DND-41 (cell line): ENCODE data around the gene SNX32.

Experiments
- ATAC-seq: fragments of 200-7000 bp; cut with Tn5 transposase; 3 replicates; pipeline ENCODE4 v1.9.1; 2021; ENCODE audit warnings: low read depth; ENCODE audit not compliant: insufficient read depth
- DNase-seq: peaks from one replicate; pipeline ENCODE4 v3.0.0-alpha.2; 2020
- H2AFZ ChIP-seq: 2 replicates; pipeline ENCODE4 v1.6.0; 2012; ENCODE audit warnings: low read depth, low read length
- H3K27ac ChIP-seq: 2 replicates; pipeline ENCODE4 v1.5.1; 2012; ENCODE audit warnings: low read length, inconsistent platforms
- H3K27me3 ChIP-seq: fragments of 200-600 bp; sonication (generic); 2 replicates; pipeline ENCODE4 v1.6.0; 2012; ENCODE audit warnings: low read length, mild to moderate bottlenecking, inconsistent platforms; ENCODE audit not compliant: insufficient read depth, poor library complexity
- H3K36me3 ChIP-seq: 2 replicates; pipeline ENCODE4 v1.5.1; 2012; ENCODE audit warnings: low read length, inconsistent platforms; ENCODE audit not compliant: insufficient read depth
- H3K4me1 ChIP-seq: 2 replicates; pipeline ENCODE4 v1.5.1; 2012; ENCODE audit warnings: mild to moderate bottlenecking, low read length; ENCODE audit not compliant: insufficient read depth
- H3K4me2 ChIP-seq: 2 replicates; pipeline ENCODE4 v1.6.0; 2012; ENCODE audit warnings: mild to moderate bottlenecking, moderate library complexity, low read length, inconsistent platforms; ENCODE audit not compliant: insufficient read depth
- H3K4me3 ChIP-seq, 2 experiments: fragments of 200-600 bp in 1 of 2; shearing (Covaris generic) in 1 of 2; 2 replicates each; pipeline ENCODE4 v1.5.1; 2012 to 2016; ENCODE audit warnings: inconsistent platforms in 2 of 2, low read length in 2 of 2, mild to moderate bottlenecking in 2 of 2, low read depth in 1 of 2, moderate library complexity in 1 of 2
- H3K79me2 ChIP-seq: 2 replicates; pipeline ENCODE4 v1.6.0; 2012; ENCODE audit warnings: low read length, inconsistent platforms; ENCODE audit not compliant: insufficient read depth
- H3K9ac ChIP-seq: 2 replicates; pipeline ENCODE4 v1.6.0; 2012; ENCODE audit warnings: low read depth, mild to moderate bottlenecking, inconsistent platforms, low read length, moderate library complexity
- H3K9me3 ChIP-seq: 2 replicates; pipeline ENCODE4 v1.5.1; 2012; ENCODE audit warnings: low read length, moderate library complexity, mild to moderate bottlenecking, inconsistent platforms; ENCODE audit not compliant: insufficient read depth, severe bottlenecking
- H4K20me1 ChIP-seq: 2 replicates; pipeline ENCODE4 v1.6.0; 2012; ENCODE audit warnings: low read length; ENCODE audit not compliant: insufficient read depth
- CTCF ChIP-seq: IDR thresholded peaks from 2 replicates; pipeline ENCODE4 v1.5.1; 2012; ENCODE audit warnings: borderline replicate concordance, low read length, moderate library complexity, mild to moderate bottlenecking; ENCODE audit not compliant: poor library complexity, severe bottlenecking; ENCODE audit errors: extremely low read depth
- EZH2 ChIP-seq: IDR thresholded peaks from 3 replicates; pipeline ENCODE4 v1.6.1; 2012; ENCODE audit warnings: borderline replicate concordance, low read depth, mild to moderate bottlenecking, moderate library complexity, low read length, inconsistent platforms; ENCODE audit not compliant: severe bottlenecking

Gene SNX32

DNA sequence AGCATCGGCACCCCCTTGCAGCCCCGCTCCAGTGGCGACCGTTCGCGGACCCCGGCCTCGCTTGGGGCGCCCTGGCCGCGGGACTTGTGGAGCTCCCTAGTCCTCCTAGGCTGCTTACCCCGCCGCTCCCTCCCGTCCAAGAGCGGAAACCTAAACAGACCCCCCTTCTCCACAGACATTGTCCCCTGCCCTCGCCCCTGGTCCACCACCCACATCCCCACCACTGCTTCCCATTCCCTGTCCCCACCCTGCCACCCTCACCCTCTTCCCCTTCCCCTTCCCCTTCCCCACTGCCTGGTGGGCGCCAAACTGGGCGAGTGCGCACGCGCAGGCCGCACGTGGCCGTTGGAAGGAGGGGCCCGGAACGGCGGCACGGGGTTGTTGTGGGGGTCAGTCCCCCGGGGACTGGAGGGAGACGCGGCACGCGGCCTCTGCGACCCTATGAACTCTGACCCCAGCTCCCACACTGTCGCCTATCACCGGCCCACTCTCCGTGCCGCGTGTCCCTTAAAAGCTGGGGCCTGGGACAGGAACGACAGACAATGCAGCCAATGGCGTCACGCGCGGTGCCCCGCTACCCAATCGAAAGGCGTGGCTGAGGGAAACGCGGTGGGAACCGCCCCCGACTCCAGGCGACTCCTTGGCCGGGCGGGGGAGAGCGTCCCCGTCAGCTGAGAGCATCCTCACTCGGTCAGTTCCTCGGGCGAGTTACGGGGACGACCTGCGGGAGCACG is at the start of gene SNX32:
Gene SNX32, plus strand, starts transcription at position 667 of the 734 bp plus-strand sequence. CDS start 103 bp downstream, outside the sequence.
- Histone ChIP-seq H3K9ac (peak within 1 kb of the TSS; percentile 61), H2AFZ (peak within 1 kb of the TSS; percentile 82), H3K36me3 (no peaks in the 10 kb centered on the region), H3K4me1 (peaks cover 22% of the 10 kb centered on the region), H3K4me3 (peak within 1 kb of the TSS; percentile 31 to 70; a peak in 3 of 4 replicates), H3K27me3 (no peaks in the 10 kb centered on the region), H3K4me2 (peak within 1 kb of the TSS; percentile 88), H3K79me2 (peaks cover 9% of the 10 kb centered on the region), H3K27ac (peak within 1 kb of the TSS; percentile 86), H3K9me3 (no peaks in the 10 kb centered on the region), H4K20me1 (no peaks in the 10 kb centered on the region)
- DNase-seq, result peak; percentile 96
- no peak for TF ChIP-seq CTCF
- TF ChIP-seq EZH2, result no peak
- ATAC-seq, result peak; percentile 98

- H3K27ac ChIP-seq, result no peak overlapping the region
- H3K4me2 ChIP-seq, result no peak overlapping the region
- H2AFZ ChIP-seq, result no peak overlapping the region
- H4K20me1 ChIP-seq, result no peaks in the 10 kb centered on the region
- no peaks in the 10 kb centered on the region for H3K36me3 ChIP-seq
- DNase-seq (no peak), ATAC-seq (no peak)
- H3K9me3 ChIP-seq, result no peaks in the 10 kb centered on the region
- H3K27me3 ChIP-seq, result no peaks in the 10 kb centered on the region
- no peak overlapping the region for H3K4me3 ChIP-seq
- H3K4me1 ChIP-seq, result peaks cover 11% of the 10 kb centered on the region
- TF ChIP-seq CTCF (no peak), EZH2 (no peak)
- peaks cover 1% of the 10 kb centered on the region; the same call in 1 of the 2 replicates for H3K79me2 ChIP-seq
- no peak overlapping the region for H3K9ac ChIP-seq
Measured at GRCh38 chr11:65785319-65786007, 48.3 kb upstream of the SNX32 start.

- Histone ChIP-seq H3K4me1 (peaks cover 8% of the 10 kb centered on the region), H3K9ac (no peak overlapping the region), H3K27me3 (no peaks in the 10 kb centered on the region), H3K27ac (no peak overlapping the region), H3K36me3 (no peaks in the 10 kb centered on the region), H3K79me2 (no peaks in the 10 kb centered on the region), H4K20me1 (no peaks in the 10 kb centered on the region), H3K4me3 (no peak overlapping the region), H2AFZ (no peak overlapping the region), H3K9me3 (no peaks in the 10 kb centered on the region), H3K4me2 (no peak overlapping the region)
- no peak for TF ChIP-seq EZH2
- TF ChIP-seq CTCF, result no peak
- DNase-seq, result no peak
- no peak for ATAC-seq
Measured at GRCh38 chr11:65786008-65786785, 47.6 kb upstream of the SNX32 start.
